DOHH2 (cell line): ENCODE results near the gene SYT7.

Source experiments
- H3F3A ChIP-seq: fragments of 200-600 bp; sonication (generic), shearing (Covaris generic); 2 replicates; pipeline ENCODE4 v1.6.0; 2016; ENCODE audit warnings: antibody characterized with exemption, mild to moderate bottlenecking; ENCODE audit not compliant: control insufficient read depth, insufficient read depth
- H3K27ac ChIP-seq: fragments of 200-600 bp; sonication (generic); 2 replicates; pipeline ENCODE4 v1.5.1; 2014; ENCODE audit warnings: low read depth, mild to moderate bottlenecking, low read length, moderate library complexity
- H3K27me3 ChIP-seq: fragments of 200-600 bp; sonication (generic); 2 replicates; pipeline ENCODE4 v1.6.1; 2014; ENCODE audit warnings: mild to moderate bottlenecking, low read length, mixed read lengths; ENCODE audit not compliant: control insufficient read depth
- H3K36me3 ChIP-seq: fragments of 200-600 bp; sonication (generic); 2 replicates; pipeline ENCODE4 v1.6.1; 2014; ENCODE audit warnings: mild to moderate bottlenecking, low read length, moderate library complexity, mixed read lengths; ENCODE audit not compliant: control insufficient read depth
- H3K4me1 ChIP-seq: fragments of 200-600 bp; sonication (generic); 2 replicates; pipeline ENCODE4 v1.6.1; 2014; ENCODE audit warnings: mild to moderate bottlenecking, low read length, mixed read lengths; ENCODE audit not compliant: control insufficient read depth
- H3K4me2 ChIP-seq: fragments of 200-600 bp; sonication (generic); 2 replicates; pipeline ENCODE4 v1.6.0; 2014; ENCODE audit warnings: mild to moderate bottlenecking, low read length, moderate library complexity
- H3K4me3 ChIP-seq: fragments of 200-600 bp; sonication (generic); 2 replicates; pipeline ENCODE4 v1.5.1; 2014; ENCODE audit warnings: mild to moderate bottlenecking, low read length, mixed read lengths
- H3K79me2 ChIP-seq: fragments of 200-600 bp; sonication (generic); 2 replicates; pipeline ENCODE4 v1.6.1; 2014; ENCODE audit warnings: mild to moderate bottlenecking, low read length, mixed read lengths; ENCODE audit not compliant: control insufficient read depth
- H3K9me2 ChIP-seq: fragments of 200-600 bp; sonication (generic); replicated peaks from 2 replicates; pipeline ENCODE4 v1.6.1; 2014; ENCODE audit warnings: mild to moderate bottlenecking, low read length, mixed read lengths; ENCODE audit not compliant: control insufficient read depth
- H3K9me3 ChIP-seq: fragments of 200-600 bp; sonication (generic); 2 replicates; pipeline ENCODE4 v1.6.1; 2014; ENCODE audit warnings: antibody characterized with exemption, low read length, mixed read lengths; ENCODE audit not compliant: control insufficient read depth, insufficient read depth
- H4K20me1 ChIP-seq: fragments of 200-600 bp; sonication (generic); 2 replicates; pipeline ENCODE4 v1.6.0; 2014; ENCODE audit warnings: low read depth, mild to moderate bottlenecking, antibody characterized with exemption, low read length, moderate library complexity; ENCODE audit not compliant: control insufficient read depth, insufficient read depth
- EZH2phosphoT487 ChIP-seq: fragments of 200-600 bp; sonication (generic); IDR thresholded peaks from 2 replicates; pipeline ENCODE4 v1.6.1; 2017; ENCODE audit warnings: borderline replicate concordance, mild to moderate bottlenecking, antibody characterized with exemption, low read length, moderate library complexity, mixed read lengths
- TF ChIP-seq, protein P1 (sequence below): fragments of 200-600 bp; sonication (generic); IDR thresholded peaks from one replicate; pipeline ENCODE4 v1.5.1; 2014; ENCODE audit warnings: antibody characterized with exemption, mild to moderate bottlenecking, low read depth, low read length; ENCODE audit not compliant: poor library complexity, severe bottlenecking

The SYT7 gene

DNA sequence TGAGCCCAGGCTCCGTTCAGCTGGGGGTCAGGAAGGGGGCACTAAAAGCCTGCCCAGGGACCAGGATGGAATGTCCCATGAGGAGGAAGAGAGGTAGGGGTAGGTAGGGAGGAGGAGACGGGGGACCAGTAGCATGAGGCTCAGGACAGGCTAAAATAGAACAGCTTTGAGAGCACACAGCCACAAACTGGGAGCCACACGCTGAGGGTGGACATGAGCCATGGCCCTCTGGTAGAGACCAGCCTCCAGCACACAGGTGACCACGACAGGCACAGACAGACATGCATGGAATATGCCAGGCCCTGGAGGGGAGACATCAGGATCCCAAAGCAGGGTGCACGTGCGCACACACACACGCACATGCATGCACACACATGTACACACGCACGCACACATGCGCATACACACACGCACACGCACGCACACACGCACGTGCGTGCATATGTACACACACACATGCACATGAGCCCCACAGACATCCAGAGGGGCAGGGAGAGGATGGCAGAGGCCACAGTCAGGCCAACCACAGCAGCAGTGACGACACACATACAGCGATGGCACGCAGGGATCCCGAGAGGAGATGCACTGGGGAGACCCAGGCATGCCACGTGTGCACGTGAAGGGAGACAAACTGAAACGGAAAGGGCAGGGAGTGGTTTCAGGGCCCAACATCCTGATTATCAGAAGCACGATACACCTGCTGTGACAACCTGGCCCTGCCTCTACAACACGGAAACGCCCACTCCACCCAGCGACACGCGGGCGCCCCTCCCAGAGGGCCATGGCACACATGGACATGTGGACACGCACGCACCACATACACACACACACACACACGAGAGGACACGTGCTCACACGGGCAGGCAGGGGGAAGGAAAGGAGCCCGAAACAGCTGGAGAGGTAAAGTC is 46.6 kb downstream of the SYT7 start:
- no peaks in the 10 kb centered on the region for H3K4me1 ChIP-seq
- no peak for TF ChIP-seq EZH2phosphoT487
- no peak overlapping the region for H3K27ac ChIP-seq
- H3K27me3 ChIP-seq: no peaks in the 10 kb centered on the region
- no peaks in the 10 kb centered on the region for H3K9me3 ChIP-seq
- no peaks in the 10 kb centered on the region for H4K20me1 ChIP-seq
- H3K4me3 ChIP-seq: no peak overlapping the region
- H3K79me2 ChIP-seq: no peaks in the 10 kb centered on the region
- no peak overlapping the region for H3K4me2 ChIP-seq
- no peaks in the 10 kb centered on the region for H3F3A ChIP-seq
- no peaks in the 10 kb centered on the region for H3K36me3 ChIP-seq
- no peaks in the 10 kb centered on the region for H3K9me2 ChIP-seq

DNA sequence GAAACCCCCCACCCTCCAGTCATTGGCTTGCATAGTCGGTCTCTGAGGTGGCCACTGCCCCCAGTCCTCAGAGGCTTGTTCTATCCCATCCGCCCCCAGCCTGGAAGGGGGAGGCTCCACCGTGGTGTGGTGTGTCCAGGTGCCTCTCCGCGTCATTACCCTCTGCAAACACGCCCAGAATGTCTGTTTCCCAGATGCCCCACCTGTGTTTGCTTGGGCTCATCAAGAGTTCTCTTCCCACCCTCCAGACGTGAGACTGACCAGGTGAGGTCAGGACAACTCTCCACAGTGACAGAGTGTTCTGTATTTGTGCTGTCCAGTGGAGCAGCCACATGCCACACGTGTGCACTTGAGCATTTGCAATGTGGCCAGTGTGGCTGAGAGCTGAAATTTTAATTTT is 47.5 kb downstream of the SYT7 start:
- H3K27me3 ChIP-seq: no peaks in the 10 kb centered on the region
- TF ChIP-seq, protein P1, sequence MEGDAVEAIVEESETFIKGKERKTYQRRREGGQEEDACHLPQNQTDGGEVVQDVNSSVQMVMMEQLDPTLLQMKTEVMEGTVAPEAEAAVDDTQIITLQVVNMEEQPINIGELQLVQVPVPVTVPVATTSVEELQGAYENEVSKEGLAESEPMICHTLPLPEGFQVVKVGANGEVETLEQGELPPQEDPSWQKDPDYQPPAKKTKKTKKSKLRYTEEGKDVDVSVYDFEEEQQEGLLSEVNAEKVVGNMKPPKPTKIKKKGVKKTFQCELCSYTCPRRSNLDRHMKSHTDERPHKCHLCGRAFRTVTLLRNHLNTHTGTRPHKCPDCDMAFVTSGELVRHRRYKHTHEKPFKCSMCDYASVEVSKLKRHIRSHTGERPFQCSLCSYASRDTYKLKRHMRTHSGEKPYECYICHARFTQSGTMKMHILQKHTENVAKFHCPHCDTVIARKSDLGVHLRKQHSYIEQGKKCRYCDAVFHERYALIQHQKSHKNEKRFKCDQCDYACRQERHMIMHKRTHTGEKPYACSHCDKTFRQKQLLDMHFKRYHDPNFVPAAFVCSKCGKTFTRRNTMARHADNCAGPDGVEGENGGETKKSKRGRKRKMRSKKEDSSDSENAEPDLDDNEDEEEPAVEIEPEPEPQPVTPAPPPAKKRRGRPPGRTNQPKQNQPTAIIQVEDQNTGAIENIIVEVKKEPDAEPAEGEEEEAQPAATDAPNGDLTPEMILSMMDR: no peak
- no peak for TF ChIP-seq EZH2phosphoT487
- H3K79me2 ChIP-seq: no peaks in the 10 kb centered on the region
- no peaks in the 10 kb centered on the region for H3K4me1 ChIP-seq
- H3K9me3 ChIP-seq: no peaks in the 10 kb centered on the region
- no peak overlapping the region for H3K27ac ChIP-seq
- no peaks in the 10 kb centered on the region for H3K36me3 ChIP-seq
- no peaks in the 10 kb centered on the region for H3F3A ChIP-seq
- no peaks in the 10 kb centered on the region for H4K20me1 ChIP-seq
- H3K4me2 ChIP-seq: no peak overlapping the region
- no peaks in the 10 kb centered on the region for H3K9me2 ChIP-seq
- H3K4me3 ChIP-seq: no peak overlapping the region

DNA sequence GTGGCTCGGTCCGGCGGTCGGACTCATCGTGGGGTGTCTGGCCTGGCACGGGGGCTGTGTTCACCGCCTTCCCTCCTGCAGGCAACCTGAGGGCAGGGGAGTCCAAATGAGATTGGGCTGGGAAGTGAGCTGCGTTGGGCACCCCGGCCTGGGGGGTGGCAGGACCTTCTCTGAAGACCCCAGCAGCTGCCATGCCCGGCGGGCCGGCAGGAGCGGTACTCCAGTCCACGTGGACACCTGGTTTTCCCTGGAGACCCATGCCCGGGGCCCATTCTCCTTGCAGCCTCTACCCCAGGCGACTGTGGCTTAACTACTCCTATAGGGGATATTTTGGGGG is 47.9 kb downstream of the SYT7 start:
- TF ChIP-seq, protein P1: no peak
- no peak for TF ChIP-seq EZH2phosphoT487
- Histone ChIP-seq H3K79me2 (no peaks in the 10 kb centered on the region), H3K27me3 (no peaks in the 10 kb centered on the region), H3K4me1 (no peaks in the 10 kb centered on the region), H4K20me1 (no peaks in the 10 kb centered on the region), H3K9me3 (no peaks in the 10 kb centered on the region), H3K36me3 (no peaks in the 10 kb centered on the region), H3K9me2 (no peaks in the 10 kb centered on the region), H3K27ac (no peak overlapping the region), H3K4me2 (no peak overlapping the region), H3F3A (no peaks in the 10 kb centered on the region), H3K4me3 (no peak overlapping the region)

DNA sequence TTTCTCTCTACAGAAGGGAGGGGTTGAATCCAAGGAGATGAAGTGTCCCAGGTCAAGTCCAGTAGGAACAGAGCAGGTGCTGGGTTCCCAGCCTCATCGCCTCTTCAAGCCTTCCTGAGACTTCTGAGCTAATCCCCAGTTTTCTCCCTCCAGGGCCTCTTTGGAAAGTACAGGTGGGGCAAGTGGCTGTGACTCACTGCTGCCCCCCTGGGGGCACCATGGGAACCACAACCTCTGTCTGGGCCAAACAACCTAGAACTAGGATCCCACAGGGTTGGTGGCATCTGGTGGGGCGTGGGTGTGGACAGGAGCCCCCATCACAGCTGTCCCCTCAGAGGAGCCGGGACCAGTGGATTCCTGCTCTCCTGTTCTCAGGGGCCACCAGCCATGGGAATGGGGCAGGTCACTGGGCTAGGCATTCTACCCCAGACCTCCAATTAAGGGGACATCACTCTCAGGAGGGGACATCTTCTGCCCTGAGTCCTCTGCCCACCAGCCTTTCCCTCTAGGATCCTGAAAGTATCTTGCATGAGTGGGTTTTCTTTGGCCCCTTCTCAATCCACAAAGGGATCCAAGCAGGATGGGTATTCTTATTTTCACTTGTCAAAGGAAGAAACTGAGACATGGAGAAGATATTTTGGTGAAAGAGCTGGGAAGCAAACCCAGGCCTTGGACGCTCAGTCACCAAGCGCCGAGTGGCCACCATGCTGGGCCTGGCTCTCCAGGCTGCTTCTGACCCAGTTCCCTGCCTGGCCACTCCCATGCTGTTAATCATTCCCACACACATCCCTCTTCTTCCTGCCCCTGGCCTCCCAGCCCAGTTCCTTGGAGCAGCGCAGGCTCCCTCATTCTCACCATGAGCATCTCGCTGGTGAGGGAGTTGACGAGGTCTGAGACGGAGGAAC is 48.5 kb downstream of the SYT7 start:
- Histone ChIP-seq H3K79me2 (no peaks in the 10 kb centered on the region), H3K27me3 (no peaks in the 10 kb centered on the region), H3F3A (no peaks in the 10 kb centered on the region), H3K27ac (no peak overlapping the region), H4K20me1 (no peaks in the 10 kb centered on the region), H3K9me2 (no peaks in the 10 kb centered on the region), H3K4me1 (no peaks in the 10 kb centered on the region), H3K36me3 (no peaks in the 10 kb centered on the region), H3K4me2 (no peak overlapping the region), H3K4me3 (no peak overlapping the region), H3K9me3 (no peaks in the 10 kb centered on the region)
- TF ChIP-seq, protein P1: peak; percentile 98
- no peak for TF ChIP-seq EZH2phosphoT487
